ENCODE results near the gene DIAPH2.

Gene DIAPH2

DNA sequence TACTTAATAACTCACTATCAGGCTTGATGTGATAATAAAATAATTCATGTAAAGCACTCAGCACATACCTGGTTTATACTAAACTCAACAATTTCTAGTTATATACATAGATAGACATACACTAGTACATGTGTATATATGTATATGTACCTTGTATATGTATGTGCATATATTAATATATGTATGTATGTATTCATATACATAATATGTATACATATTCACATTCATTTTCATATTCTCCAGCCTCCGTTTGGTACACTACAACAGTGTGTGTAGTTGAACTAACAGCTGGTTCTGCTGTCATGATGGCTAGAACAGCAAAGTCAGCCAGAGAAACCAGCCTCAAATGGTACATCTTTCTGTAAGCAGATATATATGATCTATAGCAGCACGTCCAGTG lies 869.2 kb downstream of the DIAPH2 start:
- DNase-seq (ENCODE audit: low spot score): no peak
- no peak overlapping the region for H3K27ac ChIP-seq
- TF ChIP-seq CTCF (conservative IDR thresholded peaks at IDR 0.05; ENCODE audit: low read depth): no peak
- ChIA-PET POLR2A (ENCODE audit: low non-redundant PET) (no interaction called here), CTCF (no interaction called here)

DNA sequence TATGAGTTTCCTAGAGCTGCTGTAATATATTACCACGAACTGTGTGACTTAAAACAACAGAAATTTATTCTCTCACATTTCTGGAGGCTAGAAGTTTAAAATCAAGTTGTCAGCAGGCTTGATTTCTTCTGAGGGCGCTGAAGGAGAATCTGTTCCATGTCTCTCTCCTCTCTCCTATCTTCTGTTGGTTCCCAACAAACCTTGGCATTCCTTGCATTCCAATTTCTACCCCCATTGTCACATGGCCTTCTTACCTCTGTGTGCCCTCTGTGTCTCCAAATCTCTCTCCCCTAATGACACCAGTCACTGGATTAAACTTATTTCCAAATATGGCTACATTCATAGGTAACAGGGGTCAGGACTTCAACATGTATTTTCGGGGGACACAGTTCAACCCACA lies 871.7 kb downstream of the DIAPH2 start:
- DNase-seq (ENCODE audit: low spot score): no peak
- no peak for TF ChIP-seq CTCF (conservative IDR thresholded peaks at IDR 0.05; ENCODE audit: low read depth)
- POLR2A ChIA-PET (ENCODE audit: low non-redundant PET): no interaction called here
- no peak overlapping the region for H3K27ac ChIP-seq
- CTCF ChIA-PET: no interaction called here

DNA sequence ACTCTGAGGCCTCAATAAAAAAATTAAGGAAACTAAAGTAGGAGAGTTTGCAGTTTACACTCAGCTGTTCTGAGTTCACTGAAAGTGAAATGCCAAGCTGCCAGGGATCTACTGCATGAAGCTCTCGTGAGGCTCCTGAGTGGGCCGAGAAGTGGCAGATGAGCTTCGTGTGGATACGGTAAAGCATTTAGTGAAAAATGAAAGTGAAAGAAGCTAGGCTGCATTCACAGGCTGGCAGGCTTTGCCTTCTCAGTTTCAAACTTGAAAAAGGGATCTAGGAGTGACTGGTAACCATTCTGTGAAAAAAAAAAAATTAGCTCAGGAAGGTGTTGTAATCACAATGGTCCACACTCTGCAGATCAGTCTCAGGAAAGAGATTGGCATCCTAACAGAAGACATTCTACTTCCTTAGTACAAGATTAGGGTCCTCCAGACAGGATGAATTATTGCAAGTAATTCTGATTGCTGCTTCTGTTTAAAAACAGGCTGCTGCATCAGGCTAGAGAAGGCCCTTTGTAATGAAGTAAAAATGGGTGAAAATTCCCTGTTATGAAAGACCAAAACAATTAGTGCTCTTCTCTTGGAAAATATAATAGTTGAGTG lies 879.0 kb downstream of the DIAPH2 start:
- ChIA-PET POLR2A (ENCODE audit: low non-redundant PET) (no interaction called here), CTCF (interaction anchor here (0.6 to 0.7 kb wide), 2 partner anchors 83 to 1518 kb away, joined by 3 read pairs; no protein-coding TSS in a partner anchor)
- no peak overlapping the region for H3K27ac ChIP-seq
- TF ChIP-seq CTCF (conservative IDR thresholded peaks at IDR 0.05; ENCODE audit: low read depth): no peak
- peak; percentile 1 for DNase-seq (ENCODE audit: low spot score)

DNA sequence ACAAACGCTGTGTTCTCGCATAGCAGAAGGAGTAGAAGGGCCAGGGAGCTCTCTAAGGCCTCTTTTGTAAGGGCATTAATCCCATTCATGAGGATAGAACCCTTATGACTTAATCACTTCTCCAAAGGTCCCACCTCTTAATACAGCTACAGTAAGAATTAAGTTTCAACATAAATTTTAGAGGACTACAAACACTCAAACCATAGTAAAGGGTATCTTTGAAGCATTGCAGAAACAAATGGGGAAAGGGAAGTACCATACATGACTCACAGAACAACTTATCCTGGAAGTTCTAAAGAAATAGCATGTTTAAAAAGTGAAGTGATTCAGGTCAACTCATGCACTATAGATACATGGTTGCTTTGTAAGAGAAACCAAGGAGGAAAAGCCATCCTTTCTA lies 879.9 kb downstream of the DIAPH2 start:
- DNase-seq (ENCODE audit: low spot score): no peak
- H3K27ac ChIP-seq: no peak overlapping the region
- CTCF ChIA-PET: interaction anchor here (0.6 kb wide), 1 partner anchor 83 kb away, joined by 3 read pairs; no protein-coding TSS in a partner anchor
- POLR2A ChIA-PET (ENCODE audit: low non-redundant PET): no interaction called here
- no peak for TF ChIP-seq CTCF (conservative IDR thresholded peaks at IDR 0.05; ENCODE audit: low read depth)

- DNase-seq (ENCODE audit: low spot score): no peak
- POLR2A ChIA-PET (ENCODE audit: low non-redundant PET): no interaction called here
- no peak overlapping the region for H3K27ac ChIP-seq
- CTCF ChIA-PET: no interaction called here
- TF ChIP-seq CTCF (conservative IDR thresholded peaks at IDR 0.05; ENCODE audit: low read depth): no peak
Measured at GRCh38 chrX:97587171-97587570, 902.5 kb downstream of the DIAPH2 start.

DNA sequence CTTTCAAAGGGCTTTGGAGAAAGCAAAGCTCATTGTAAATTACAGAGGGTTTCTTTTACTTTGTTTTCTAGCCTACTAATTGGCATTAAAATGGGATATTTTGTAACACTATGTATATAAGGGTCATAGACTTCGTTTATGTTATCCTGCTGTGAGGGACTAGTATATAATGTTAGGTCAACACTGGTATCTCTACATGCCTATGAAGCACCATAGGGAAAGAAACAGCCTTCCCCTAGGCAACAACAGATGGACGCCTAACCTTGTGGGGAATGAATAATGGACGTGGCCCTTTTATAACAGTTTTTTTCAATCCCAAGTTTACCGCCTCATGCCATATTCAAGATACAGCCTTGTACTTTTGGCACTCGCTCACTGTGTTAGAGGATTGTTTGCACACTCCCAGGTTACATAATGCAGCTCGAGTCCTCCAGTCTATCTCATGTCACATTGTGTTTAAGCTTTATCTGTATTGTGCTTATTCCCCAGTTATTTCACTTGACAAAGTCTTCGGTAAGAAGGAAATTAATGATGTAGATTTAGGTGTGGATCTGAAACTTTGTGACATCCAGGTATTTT lies 910.1 kb downstream of the DIAPH2 start:
- DNase-seq (ENCODE audit: low spot score): no peak
- TF ChIP-seq CTCF (conservative IDR thresholded peaks at IDR 0.05; ENCODE audit: low read depth): no peak
- POLR2A ChIA-PET (ENCODE audit: low non-redundant PET): no interaction called here
- CTCF ChIA-PET: no interaction called here
- H3K27ac ChIP-seq: no peak overlapping the region
